ENCODE measurements around the gene ASIC2. TPM values are rescaled to one million over a fixed set of nuclear protein-coding genes. Genes with fewer than 3 reads are reported as not detected.

The ASIC2 gene
- total RNA-seq, 3 donors from 2014 or later = 0.15 to 0.16 TPM; not detected in 1

GRCh38 chr17:33082529-33083173 is 210.4 kb downstream of the ASIC2 start:
- intact Hi-C loops (cut with DNase I; ENCODE audit: low total_unique reads) = no loop called here
- Histone ChIP-seq H3K4me1 (no peaks in the 10 kb centered on the region), H3K27me3 (no peaks in the 10 kb centered on the region), H3K9me3 (no peaks in the 10 kb centered on the region), H3K27ac (no peak overlapping the region), H3K36me3 (no peaks in the 10 kb centered on the region), H3K4me3 (no peak overlapping the region)
- no peak for DNase-seq (ENCODE audit: low spot score in 2 of 2)
- TF ChIP-seq POLR2AphosphoS5 (IDR thresholded peaks at IDR 0.05) (no peak), CTCF (IDR thresholded peaks at IDR 0.05) (no peak), POLR2A (IDR thresholded peaks at IDR 0.05) (no peak)

DNA sequence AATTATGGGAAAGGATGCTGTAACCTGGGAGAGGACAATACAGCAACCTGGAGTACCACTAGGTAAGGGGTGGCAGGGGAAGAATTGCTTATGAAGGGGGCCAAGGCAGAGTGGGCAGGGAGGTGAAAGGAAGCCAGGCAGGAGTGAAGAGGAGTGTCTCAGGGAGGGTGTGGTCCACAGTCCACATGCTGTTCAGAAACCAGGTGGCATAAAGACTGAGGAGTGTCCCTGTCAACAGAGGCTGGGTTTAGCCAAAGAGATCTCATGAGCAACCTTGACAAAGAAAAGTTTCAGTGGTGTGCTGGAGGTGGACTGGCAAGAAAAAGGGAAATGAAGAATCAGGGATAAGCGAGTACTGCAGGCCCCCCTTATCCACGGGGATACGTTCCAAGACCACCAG is 213.0 kb downstream of the ASIC2 start:
- H3K4me3 ChIP-seq = no peak overlapping the region
- TF ChIP-seq CTCF (IDR thresholded peaks at IDR 0.05) = no peak
- intact Hi-C loops (cut with DNase I; ENCODE audit: low total_unique reads) = no loop called here
- no peak overlapping the region for H3K27ac ChIP-seq
- no peaks in the 10 kb centered on the region for H3K36me3 ChIP-seq
- no peak for DNase-seq (ENCODE audit: low spot score in 2 of 2)
- H3K27me3 ChIP-seq = no peaks in the 10 kb centered on the region
- no peaks in the 10 kb centered on the region for H3K4me1 ChIP-seq
- H3K9me3 ChIP-seq = no peaks in the 10 kb centered on the region

- no peaks in the 10 kb centered on the region for H3K4me1 ChIP-seq
- intact Hi-C loops (cut with DNase I; ENCODE audit: low total_unique reads) = no loop called here
- no peaks in the 10 kb centered on the region for H3K9me3 ChIP-seq
- DNase-seq (ENCODE audit: low spot score in 2 of 2) = no peak
- no peak overlapping the region for H3K4me3 ChIP-seq
- H3K36me3 ChIP-seq = no peaks in the 10 kb centered on the region
- no peak overlapping the region for H3K27ac ChIP-seq
- H3K27me3 ChIP-seq = no peaks in the 10 kb centered on the region
- TF ChIP-seq CTCF (IDR thresholded peaks at IDR 0.05) = no peak
- no peak for TF ChIP-seq POLR2A (IDR thresholded peaks at IDR 0.05)
- TF ChIP-seq POLR2AphosphoS5 (IDR thresholded peaks at IDR 0.05) = no peak
These were observed 213.9 kb downstream of the ASIC2 start for GRCh38 chr17:33079201-33079600.

- H3K27ac ChIP-seq = no peak overlapping the region
- H3K4me3 ChIP-seq = no peak overlapping the region
- DNase-seq (ENCODE audit: low spot score in 2 of 2) = no peak
- no peaks in the 10 kb centered on the region for H3K27me3 ChIP-seq
- TF ChIP-seq CTCF (IDR thresholded peaks at IDR 0.05) (no peak), POLR2AphosphoS5 (IDR thresholded peaks at IDR 0.05) (no peak), POLR2A (IDR thresholded peaks at IDR 0.05) (no peak)
- intact Hi-C loops (cut with DNase I; ENCODE audit: low total_unique reads) = no loop called here
- H3K9me3 ChIP-seq = no peaks in the 10 kb centered on the region
- no peaks in the 10 kb centered on the region for H3K36me3 ChIP-seq
- H3K4me1 ChIP-seq = no peaks in the 10 kb centered on the region
These were observed 216.1 kb downstream of the ASIC2 start for GRCh38 chr17:33076979-33077378.

DNA sequence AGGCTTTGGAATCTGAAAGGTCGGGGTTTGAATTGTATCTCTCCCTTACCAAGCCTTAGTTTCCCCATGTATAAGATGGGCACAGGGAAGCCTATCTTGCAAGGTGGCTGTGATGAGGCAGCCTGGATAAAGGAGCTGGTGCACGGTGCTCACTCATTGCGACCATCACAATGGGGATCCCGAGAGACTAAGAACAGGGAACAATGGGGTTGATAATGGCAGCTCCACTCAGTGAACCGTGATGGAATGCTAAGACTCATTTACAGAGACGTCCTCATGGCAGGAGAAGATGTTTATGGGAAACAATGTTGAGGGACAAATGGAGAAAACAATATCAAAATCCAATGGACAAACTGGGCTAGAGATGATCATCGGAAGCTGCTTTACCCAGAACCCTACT is 219.7 kb downstream of the ASIC2 start:
- DNase-seq (ENCODE audit: low spot score in 2 of 2) = no peak
- Histone ChIP-seq H3K36me3 (no peaks in the 10 kb centered on the region), H3K4me1 (no peaks in the 10 kb centered on the region), H3K9me3 (no peaks in the 10 kb centered on the region), H3K27ac (no peak overlapping the region), H3K4me3 (no peak overlapping the region), H3K27me3 (no peaks in the 10 kb centered on the region)
- TF ChIP-seq POLR2AphosphoS5 (IDR thresholded peaks at IDR 0.05) = no peak
- no peak for TF ChIP-seq POLR2A (IDR thresholded peaks at IDR 0.05)
- no peak for TF ChIP-seq CTCF (IDR thresholded peaks at IDR 0.05)
- intact Hi-C loops (cut with DNase I; ENCODE audit: low total_unique reads) = no loop called here
